RWPE2 (cell line): Measurements from ENCODE around the gene KRT2.

ENCODE experiments used
- ATAC-seq: fragments of 200-7000 bp; cut with Tn5 transposase; 3 replicates; pipeline ENCODE4 v1.9.1; 2021; ENCODE audit warnings: low read depth
- DNase-seq: peaks from one replicate; pipeline ENCODE4 v3.0.0-alpha.2; 2020; ENCODE audit warnings: low spot score
- H3K27ac ChIP-seq: fragments of 450-650 bp; 2 replicates; pipeline ENCODE4 v1.5.1; 2017; ENCODE audit warnings: mild to moderate bottlenecking; ENCODE audit not compliant: poor library complexity, severe bottlenecking
- H3K27me3 ChIP-seq: fragments of 250-450 bp; sonication (Bioruptor Pico); 2 replicates; pipeline ENCODE4 v1.5.1; 2021; ENCODE audit warnings: mild to moderate bottlenecking, moderate library complexity; ENCODE audit not compliant: insufficient read depth, poor library complexity, severe bottlenecking
- H3K36me3 ChIP-seq: fragments of 250-450 bp; sonication (Bioruptor Pico); 2 replicates; pipeline ENCODE4 v1.5.1; 2020; ENCODE audit warnings: low read depth, mild to moderate bottlenecking, moderate library complexity
- H3K4me1 ChIP-seq: fragments of 250-450 bp; sonication (Bioruptor Pico); 2 replicates; pipeline ENCODE4 v1.5.1; 2021; ENCODE audit warnings: mild to moderate bottlenecking, moderate library complexity; ENCODE audit not compliant: insufficient read depth, poor library complexity, severe bottlenecking
- H3K4me3 ChIP-seq: fragments of 250-450 bp; sonication (Bioruptor Pico); 2 replicates; pipeline ENCODE4 v1.5.1; 2021; ENCODE audit warnings: mild to moderate bottlenecking, moderate library complexity; ENCODE audit not compliant: severe bottlenecking
- H3K9me3 ChIP-seq: fragments of 250-450 bp; sonication (Bioruptor Pico); 2 replicates; pipeline ENCODE4 v1.5.1; 2021; ENCODE audit warnings: mild to moderate bottlenecking, moderate library complexity; ENCODE audit not compliant: severe bottlenecking
- TF ChIP-seq, protein P1 (sequence below): fragments of 450-650 bp; IDR thresholded peaks from one replicate; pipeline ENCODE4 v1.5.1; 2017; ENCODE audit warnings: mild to moderate bottlenecking, moderate library complexity; ENCODE audit not compliant: poor library complexity, severe bottlenecking

KRT2 gene

DNA sequence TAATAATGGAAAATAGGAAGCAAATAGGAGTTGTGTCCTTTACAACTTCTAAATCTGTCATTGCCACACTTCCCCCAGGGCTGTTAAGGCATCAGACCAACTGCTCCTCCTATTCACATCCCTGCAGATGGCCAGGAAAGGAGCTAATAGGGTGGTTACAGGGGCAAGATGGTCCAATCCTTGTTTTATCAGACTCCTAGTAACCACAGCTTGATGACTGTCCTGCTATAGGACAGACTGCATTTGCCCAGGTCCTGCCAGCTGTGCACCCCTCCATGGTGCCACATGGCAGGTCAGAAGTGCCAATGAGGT is 10.9 kb upstream of the KRT2 start:
- no peaks in the 10 kb centered on the region for H3K36me3 ChIP-seq
- DNase-seq (no peak), ATAC-seq (no peak)
- H3K27ac ChIP-seq = no peak overlapping the region
- no peak overlapping the region for H3K4me3 ChIP-seq
- H3K9me3 ChIP-seq = no peaks in the 10 kb centered on the region
- no peaks in the 10 kb centered on the region for H3K27me3 ChIP-seq
- TF ChIP-seq, protein P1, sequence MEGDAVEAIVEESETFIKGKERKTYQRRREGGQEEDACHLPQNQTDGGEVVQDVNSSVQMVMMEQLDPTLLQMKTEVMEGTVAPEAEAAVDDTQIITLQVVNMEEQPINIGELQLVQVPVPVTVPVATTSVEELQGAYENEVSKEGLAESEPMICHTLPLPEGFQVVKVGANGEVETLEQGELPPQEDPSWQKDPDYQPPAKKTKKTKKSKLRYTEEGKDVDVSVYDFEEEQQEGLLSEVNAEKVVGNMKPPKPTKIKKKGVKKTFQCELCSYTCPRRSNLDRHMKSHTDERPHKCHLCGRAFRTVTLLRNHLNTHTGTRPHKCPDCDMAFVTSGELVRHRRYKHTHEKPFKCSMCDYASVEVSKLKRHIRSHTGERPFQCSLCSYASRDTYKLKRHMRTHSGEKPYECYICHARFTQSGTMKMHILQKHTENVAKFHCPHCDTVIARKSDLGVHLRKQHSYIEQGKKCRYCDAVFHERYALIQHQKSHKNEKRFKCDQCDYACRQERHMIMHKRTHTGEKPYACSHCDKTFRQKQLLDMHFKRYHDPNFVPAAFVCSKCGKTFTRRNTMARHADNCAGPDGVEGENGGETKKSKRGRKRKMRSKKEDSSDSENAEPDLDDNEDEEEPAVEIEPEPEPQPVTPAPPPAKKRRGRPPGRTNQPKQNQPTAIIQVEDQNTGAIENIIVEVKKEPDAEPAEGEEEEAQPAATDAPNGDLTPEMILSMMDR = no peak
- no peaks in the 10 kb centered on the region for H3K4me1 ChIP-seq

DNA sequence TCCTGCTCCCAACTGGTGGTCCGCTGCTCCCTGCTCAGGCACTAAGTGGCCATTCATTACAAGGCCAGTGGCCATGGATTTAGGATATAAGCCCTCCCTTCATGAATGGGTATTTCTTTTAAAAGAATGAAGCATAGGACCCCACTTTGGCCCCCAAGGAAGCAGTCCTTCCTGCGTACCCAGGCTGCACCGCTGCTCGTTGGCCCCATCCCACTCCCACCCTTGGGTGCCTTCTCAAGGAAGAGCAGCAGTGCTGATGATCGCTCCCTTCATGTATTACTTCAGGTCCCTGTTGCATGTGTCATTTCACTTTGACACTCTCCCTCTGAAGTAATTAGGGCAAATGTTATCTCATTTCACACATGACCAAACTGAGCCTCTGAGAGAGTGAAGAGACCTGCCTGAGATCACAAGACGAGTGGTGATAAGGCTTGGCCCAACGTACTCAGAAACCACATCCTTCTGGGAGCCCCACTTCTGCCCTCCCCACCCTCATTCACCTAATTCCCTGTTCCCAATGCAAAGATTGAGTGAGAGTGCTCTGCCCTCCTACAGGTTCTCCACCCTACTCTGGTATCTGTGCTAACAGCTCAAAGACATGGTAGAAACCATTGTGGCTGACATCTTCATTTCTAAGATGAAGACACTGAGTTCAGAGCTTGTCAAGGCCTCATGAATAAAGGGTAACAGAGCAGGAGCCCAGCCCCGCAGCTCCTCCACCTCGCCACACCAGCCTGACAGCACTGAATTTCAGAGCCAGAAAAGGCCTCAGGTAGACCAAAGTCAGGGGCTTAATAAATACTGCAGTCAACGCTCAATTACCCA is 10.3 kb upstream of the KRT2 start:
- Histone ChIP-seq H3K4me1 (no peaks in the 10 kb centered on the region), H3K9me3 (no peaks in the 10 kb centered on the region), H3K27me3 (no peaks in the 10 kb centered on the region), H3K27ac (no peak overlapping the region), H3K36me3 (no peaks in the 10 kb centered on the region), H3K4me3 (no peak overlapping the region)
- TF ChIP-seq, protein P1 = no peak
- DNase-seq (no peak), ATAC-seq (no peak)

DNA sequence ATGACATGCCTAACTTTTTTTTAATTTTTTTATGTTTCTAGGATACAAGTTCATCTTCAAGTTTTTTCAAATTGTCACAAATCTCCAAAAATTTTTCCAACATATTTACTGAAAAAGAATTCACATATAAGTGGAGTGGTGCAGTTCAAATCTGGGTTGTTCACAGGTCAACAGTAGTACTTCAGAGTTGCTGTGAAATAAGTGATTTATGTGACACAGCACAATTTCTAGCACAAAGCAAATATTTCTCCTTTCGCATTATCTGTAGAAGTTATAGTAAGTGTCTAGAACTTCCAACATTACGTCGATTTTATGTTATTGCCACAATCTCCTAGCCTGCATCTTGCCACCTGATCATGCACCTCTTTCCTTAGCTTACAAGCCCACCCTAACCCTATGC is 9.7 kb upstream of the KRT2 start:
- TF ChIP-seq, protein P1 = no peak
- Histone ChIP-seq H3K4me1 (no peaks in the 10 kb centered on the region), H3K27ac (no peak overlapping the region), H3K4me3 (no peak overlapping the region), H3K9me3 (no peaks in the 10 kb centered on the region), H3K36me3 (no peaks in the 10 kb centered on the region), H3K27me3 (no peaks in the 10 kb centered on the region)
- no peak for ATAC-seq
- DNase-seq = no peak

DNA sequence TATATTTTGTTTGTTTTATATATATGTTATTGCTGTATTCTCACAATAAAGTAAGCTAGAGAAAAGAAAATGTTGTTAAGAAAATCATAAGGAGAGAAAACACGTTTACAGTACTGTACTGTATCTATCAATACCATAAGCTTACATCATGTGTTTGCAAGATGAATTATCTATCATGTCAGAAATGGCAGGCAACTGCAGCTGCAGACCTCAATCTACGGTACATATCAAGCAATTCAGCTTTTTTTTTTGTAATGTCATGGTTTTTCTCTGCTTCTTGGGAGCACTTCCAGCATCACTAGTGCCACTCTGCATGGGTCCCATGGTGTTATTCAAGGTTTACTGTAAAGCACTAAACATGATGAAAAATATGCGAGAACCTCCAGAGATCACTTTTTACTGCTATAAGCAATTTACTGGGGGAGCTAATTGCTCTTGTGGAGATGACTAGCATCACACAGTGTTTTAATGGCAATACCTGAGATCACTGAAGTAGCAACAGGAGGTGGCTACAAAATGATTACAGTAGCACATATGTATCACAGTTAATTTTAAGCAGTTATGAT is 9.0 kb upstream of the KRT2 start:
- TF ChIP-seq, protein P1 = no peak

DNA sequence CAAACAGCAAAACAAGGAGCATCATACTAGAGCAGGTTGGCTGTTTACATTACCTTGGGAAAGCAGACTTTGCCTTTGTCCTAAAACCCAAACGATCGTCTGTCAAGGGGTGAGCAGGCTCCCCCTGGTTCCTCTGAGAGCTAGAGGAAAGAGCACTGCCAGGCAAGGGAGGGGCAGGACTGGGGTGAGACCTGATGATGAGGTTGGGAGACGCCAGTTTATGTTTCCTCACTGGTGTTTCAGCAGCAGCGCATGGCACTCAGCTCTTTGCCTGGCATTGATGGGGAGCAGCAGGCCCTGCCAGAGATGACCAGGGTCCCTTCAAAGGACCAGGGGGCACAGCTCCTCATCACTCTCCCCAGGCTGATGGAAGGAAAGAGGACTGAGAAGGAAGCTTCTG is 7.9 kb upstream of the KRT2 start:
- TF ChIP-seq, protein P1 = no peak
- Histone ChIP-seq H3K27me3 (no peaks in the 10 kb centered on the region), H3K4me3 (no peak overlapping the region), H3K36me3 (no peaks in the 10 kb centered on the region), H3K27ac (no peak overlapping the region), H3K4me1 (peaks cover 7% of the 10 kb centered on the region), H3K9me3 (no peaks in the 10 kb centered on the region)
- no peak for DNase-seq
- ATAC-seq = no peak

More for the DNA sequence above, 9.0 kb upstream of the KRT2 start:
- no peaks in the 10 kb centered on the region for H3K36me3 ChIP-seq
- no peak overlapping the region for H3K27ac ChIP-seq
- H3K4me3 ChIP-seq = no peak overlapping the region
- DNase-seq = no peak
- no peaks in the 10 kb centered on the region for H3K4me1 ChIP-seq
- no peak for ATAC-seq
- no peaks in the 10 kb centered on the region for H3K9me3 ChIP-seq
- no peaks in the 10 kb centered on the region for H3K27me3 ChIP-seq
